PC-3 (cell line): ENCODE data around the gene GUCA2A.

Experiments used
- EZH2phosphoT487 ChIP-seq: fragments of 300-600 bp; sonication (generic); IDR thresholded peaks from 2 replicates; pipeline ENCODE4 v1.6.1; 2018; ENCODE audit warnings: mild to moderate bottlenecking, antibody characterized with exemption, low read length, borderline replicate concordance
- TF ChIP-seq, protein P1 (sequence below): fragments of 300-600 bp; sonication (generic); conservative IDR thresholded peaks from 2 replicates; pipeline ENCODE4 v1.5.1; 2017; ENCODE audit warnings: antibody characterized with exemption, low read depth, mild to moderate bottlenecking, low read length

DNA sequence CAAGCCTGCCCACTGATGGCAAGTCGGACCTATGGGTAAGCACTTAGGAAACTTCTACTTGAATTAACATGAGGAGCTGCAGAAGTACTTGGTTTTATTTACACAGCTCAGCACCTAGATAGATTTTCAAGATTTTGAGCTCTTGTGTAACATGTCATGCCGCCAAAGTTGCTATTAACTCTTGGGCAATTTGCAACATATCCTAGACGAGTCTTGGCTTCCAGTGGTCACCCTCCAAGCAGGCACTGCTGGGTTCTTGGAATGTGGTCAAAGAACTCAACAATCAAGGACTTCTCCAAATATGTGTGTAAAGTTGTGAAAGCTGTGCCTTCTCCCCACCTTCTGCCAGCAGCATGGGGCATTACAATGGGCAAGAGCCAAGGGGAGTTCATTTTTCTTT is 29.1 kb downstream of the GUCA2A start:
- TF ChIP-seq, protein P1, sequence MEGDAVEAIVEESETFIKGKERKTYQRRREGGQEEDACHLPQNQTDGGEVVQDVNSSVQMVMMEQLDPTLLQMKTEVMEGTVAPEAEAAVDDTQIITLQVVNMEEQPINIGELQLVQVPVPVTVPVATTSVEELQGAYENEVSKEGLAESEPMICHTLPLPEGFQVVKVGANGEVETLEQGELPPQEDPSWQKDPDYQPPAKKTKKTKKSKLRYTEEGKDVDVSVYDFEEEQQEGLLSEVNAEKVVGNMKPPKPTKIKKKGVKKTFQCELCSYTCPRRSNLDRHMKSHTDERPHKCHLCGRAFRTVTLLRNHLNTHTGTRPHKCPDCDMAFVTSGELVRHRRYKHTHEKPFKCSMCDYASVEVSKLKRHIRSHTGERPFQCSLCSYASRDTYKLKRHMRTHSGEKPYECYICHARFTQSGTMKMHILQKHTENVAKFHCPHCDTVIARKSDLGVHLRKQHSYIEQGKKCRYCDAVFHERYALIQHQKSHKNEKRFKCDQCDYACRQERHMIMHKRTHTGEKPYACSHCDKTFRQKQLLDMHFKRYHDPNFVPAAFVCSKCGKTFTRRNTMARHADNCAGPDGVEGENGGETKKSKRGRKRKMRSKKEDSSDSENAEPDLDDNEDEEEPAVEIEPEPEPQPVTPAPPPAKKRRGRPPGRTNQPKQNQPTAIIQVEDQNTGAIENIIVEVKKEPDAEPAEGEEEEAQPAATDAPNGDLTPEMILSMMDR = no peak
- no peak for TF ChIP-seq EZH2phosphoT487
